Breast epithelium (tissue), 3 donors: Measurements from ENCODE around the gene PLS1.

ENCODE experiments used
- POLR2A ChIP-seq: fragments of 450-650 bp; IDR thresholded peaks from one replicate; pipeline ENCODE4 v1.6.1; 2016; ENCODE audit warnings: antibody characterized with exemption, mild to moderate bottlenecking, moderate library complexity
- TF ChIP-seq, protein P1 (sequence below), 3 donors: fragments of 450-650 bp; IDR thresholded peaks; one replicate each; pipeline ENCODE4 v1.5.1; 2016 to 2017; ENCODE audit warnings: antibody characterized with exemption in 3 of 3, mild to moderate bottlenecking in 3 of 3, moderate library complexity in 3 of 3

DNA sequence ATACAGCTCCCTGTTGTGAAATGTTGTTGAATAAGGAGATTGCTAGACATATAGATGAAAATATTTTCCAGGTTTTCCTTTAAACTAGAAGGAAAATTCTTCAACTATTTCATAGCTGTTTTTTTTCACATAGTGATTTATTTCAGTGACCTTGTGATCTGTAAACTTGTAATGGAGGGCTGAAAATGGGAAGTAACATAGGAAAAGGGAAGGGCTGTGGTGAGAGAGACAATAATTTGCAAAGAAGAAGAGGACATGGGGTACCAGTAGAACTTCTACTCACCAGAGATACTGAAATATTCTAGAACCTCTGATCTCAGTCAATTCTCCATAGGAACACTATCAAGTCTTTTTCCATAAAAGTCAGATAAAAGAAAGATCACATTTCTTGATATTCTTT lies 60.4 kb downstream of the PLS1 start:
- no peak for TF ChIP-seq POLR2A
- TF ChIP-seq, protein P1, sequence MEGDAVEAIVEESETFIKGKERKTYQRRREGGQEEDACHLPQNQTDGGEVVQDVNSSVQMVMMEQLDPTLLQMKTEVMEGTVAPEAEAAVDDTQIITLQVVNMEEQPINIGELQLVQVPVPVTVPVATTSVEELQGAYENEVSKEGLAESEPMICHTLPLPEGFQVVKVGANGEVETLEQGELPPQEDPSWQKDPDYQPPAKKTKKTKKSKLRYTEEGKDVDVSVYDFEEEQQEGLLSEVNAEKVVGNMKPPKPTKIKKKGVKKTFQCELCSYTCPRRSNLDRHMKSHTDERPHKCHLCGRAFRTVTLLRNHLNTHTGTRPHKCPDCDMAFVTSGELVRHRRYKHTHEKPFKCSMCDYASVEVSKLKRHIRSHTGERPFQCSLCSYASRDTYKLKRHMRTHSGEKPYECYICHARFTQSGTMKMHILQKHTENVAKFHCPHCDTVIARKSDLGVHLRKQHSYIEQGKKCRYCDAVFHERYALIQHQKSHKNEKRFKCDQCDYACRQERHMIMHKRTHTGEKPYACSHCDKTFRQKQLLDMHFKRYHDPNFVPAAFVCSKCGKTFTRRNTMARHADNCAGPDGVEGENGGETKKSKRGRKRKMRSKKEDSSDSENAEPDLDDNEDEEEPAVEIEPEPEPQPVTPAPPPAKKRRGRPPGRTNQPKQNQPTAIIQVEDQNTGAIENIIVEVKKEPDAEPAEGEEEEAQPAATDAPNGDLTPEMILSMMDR (IDR thresholded peaks at IDR 0.05) = no peak
